CD4-positive, CD25-positive, alpha-beta regulatory T cell (primary cell): Measurements from ENCODE around the gene A4GALT. TPM values are rescaled to one million over a fixed set of nuclear protein-coding genes. Genes with fewer than 3 reads are reported as not detected.
A peak's percentile ranks its signal among the peaks of the same experiment; 100 is the strongest.
"Not testable (repeated sequence)": the region's sequence is repeated elsewhere in the genome, so short reads cannot be mapped to it uniquely, and the experiment has no call there.

Experiments used
- ATAC-seq, 2 donors: fragments of 150-1000 bp; cut with Tn5 transposase; one replicate each; pipeline ENCODE4 v1.10.0; 2021; ENCODE audit warnings: low read depth in 2 of 2, moderate number of reproducible peaks in 2 of 2, moderate library complexity in 1 of 2
- DNase-seq, 3 donors: peaks; one replicate each; pipeline versions ENCODE4 v3.0.0 to v3.0.0-alpha.2; 2012 to 2022; ENCODE audit warnings: mixed read lengths in 1 of 3
- H3K27ac ChIP-seq: one replicate; pipeline ENCODE4 v1.7.0; 2013; ENCODE audit warnings: mild to moderate bottlenecking, low read length; ENCODE audit not compliant: insufficient read depth, poor library complexity, severe bottlenecking
- H3K27me3 ChIP-seq: one replicate; pipeline ENCODE4 v1.7.0; 2013; ENCODE audit warnings: low read length; ENCODE audit not compliant: control insufficient read depth, insufficient read depth
- H3K36me3 ChIP-seq: one replicate; pipeline ENCODE4 v1.7.0; 2013; ENCODE audit warnings: mild to moderate bottlenecking, low read length, moderate library complexity; ENCODE audit not compliant: control insufficient read depth, insufficient read depth
- H3K4me1 ChIP-seq: 2 replicates; pipeline ENCODE4 v1.7.0; 2013; ENCODE audit warnings: mild to moderate bottlenecking, low read length; ENCODE audit not compliant: insufficient read depth, control insufficient read depth, poor library complexity, severe bottlenecking
- H3K4me3 ChIP-seq: one replicate; pipeline ENCODE4 v1.7.0; 2013; ENCODE audit warnings: low read depth, mild to moderate bottlenecking, low read length, moderate library complexity
- H3K9me3 ChIP-seq, 2 experiments: 1 replicate in 1 of 2; 2 replicates in 1 of 2; pipeline ENCODE4 v1.7.0; 2013; ENCODE audit warnings: low read length in 2 of 2, mild to moderate bottlenecking in 1 of 2, moderate library complexity in 1 of 2; ENCODE audit not compliant: control insufficient read depth in 2 of 2
- H3K27ac Mint-ChIP-seq, 3 donors: one replicate each; pipeline ENCODE4 v1.8.0; 2020 to 2022; ENCODE audit warnings: mild to moderate bottlenecking in 3 of 3, mixed read lengths in 3 of 3, moderate library complexity in 2 of 3
- H3K27me3 Mint-ChIP-seq: one replicate; pipeline ENCODE4 v1.8.0; 2022; ENCODE audit warnings: mild to moderate bottlenecking, mixed read lengths
- H3K36me3 Mint-ChIP-seq: one replicate; pipeline ENCODE4 v1.8.0; 2020; ENCODE audit warnings: mixed read lengths
- H3K4me1 Mint-ChIP-seq, 4 donors: one replicate each; pipeline ENCODE4 v1.8.0; 2020 to 2022; ENCODE audit warnings: mixed read lengths in 4 of 4, mild to moderate bottlenecking in 1 of 4
- H3K4me3 Mint-ChIP-seq, 4 donors: one replicate each; pipeline ENCODE4 v1.8.0; 2020 to 2022; ENCODE audit warnings: mild to moderate bottlenecking in 4 of 4, mixed read lengths in 4 of 4, moderate library complexity in 3 of 4
- H3K9me3 Mint-ChIP-seq, 7 donors: one replicate each; pipeline ENCODE4 v1.8.0; 2020 to 2022; ENCODE audit warnings: mixed read lengths in 7 of 7, mild to moderate bottlenecking in 3 of 7, moderate library complexity in 2 of 7
- polyA plus RNA-seq, 4 donors: library from polyadenylated mRNA; unstranded; fragments of 300-500 nt; fragmentation: Illumina TruSeq; gene quantifications; one replicate each; pipeline ENCODE4 v1.2.3, GENCODE V29; 2021
- total RNA-seq: library from RNA; stranded (reverse); gene quantifications from one replicate; pipeline ENCODE4 v1.2.3, GENCODE V29; 2022

The A4GALT gene
- total and polyA plus RNA-seq, 5 donors from 2014 or later = not detected

- not testable (repeated sequence) for H3K4me3 ChIP-seq, H3K36me3 Mint-ChIP-seq, H3K4me1 ChIP-seq, H3K9me3 Mint-ChIP-seq, H3K4me3 Mint-ChIP-seq, H3K4me1 Mint-ChIP-seq, H3K36me3 ChIP-seq, DNase-seq, H3K27me3 ChIP-seq, H3K27ac ChIP-seq, ATAC-seq, H3K27ac Mint-ChIP-seq, H3K9me3 ChIP-seq
- peaks cover 15% of the 10 kb centered on the region for H3K27me3 Mint-ChIP-seq
Observed at GRCh38 chr22:42733394-42733793, 12.7 kb upstream of the A4GALT start.

- Histone ChIP-seq H3K27me3 (no peaks in the 10 kb centered on the region), H3K9me3 (no peaks in the 10 kb centered on the region), H3K4me3 (no peak overlapping the region), H3K36me3 (no peaks in the 10 kb centered on the region), H3K27ac (no peak overlapping the region), H3K4me1 (no peaks in the 10 kb centered on the region)
- Mint-ChIP-seq H3K36me3 (no peaks in the 10 kb centered on the region), H3K27ac (no peak overlapping the region), H3K4me1 (no peaks in the 10 kb centered on the region), H3K9me3 (peaks cover 0 to 1% (median 0%) of the 10 kb centered on the region in 7 donors), H3K27me3 (peaks cover 17% of the 10 kb centered on the region), H3K4me3 (no peak overlapping the region)
- DNase-seq (no peak), ATAC-seq (no peak)
Observed at GRCh38 chr22:42732081-42732480, 11.4 kb upstream of the A4GALT start.

GRCh38 chr22:42726811-42727210, 6.1 kb upstream of the A4GALT start:
- no peak overlapping the region for H3K27ac ChIP-seq
- no peak for DNase-seq
- peaks cover 46% of the 10 kb centered on the region for H3K27me3 Mint-ChIP-seq
- H3K4me3 ChIP-seq = no peak overlapping the region
- no peaks in the 10 kb centered on the region for H3K9me3 ChIP-seq
- no peaks in the 10 kb centered on the region for H3K36me3 Mint-ChIP-seq
- H3K36me3 ChIP-seq = no peaks in the 10 kb centered on the region
- no peaks in the 10 kb centered on the region for H3K27me3 ChIP-seq
- peaks cover 0 to under 1% (median under 1%) of the 10 kb centered on the region in 4 donors for H3K4me1 Mint-ChIP-seq
- H3K4me3 Mint-ChIP-seq = no peak overlapping the region
- no peak for ATAC-seq
- H3K9me3 Mint-ChIP-seq = peaks cover 0 to 3% (median 0%) of the 10 kb centered on the region in 7 donors
- no peak overlapping the region for H3K27ac Mint-ChIP-seq
- H3K4me1 ChIP-seq = no peaks in the 10 kb centered on the region

- peaks cover 4% of the 10 kb centered on the region for H3K27me3 ChIP-seq
- no peaks in the 10 kb centered on the region for H3K36me3 ChIP-seq
- no peak for DNase-seq
- no peak overlapping the region for H3K4me3 Mint-ChIP-seq
- no peak overlapping the region for H3K27ac ChIP-seq
- H3K9me3 Mint-ChIP-seq = peaks cover 0 to 6% (median 0%) of the 10 kb centered on the region in 7 donors
- ATAC-seq = no peak
- no peak overlapping the region for H3K27ac Mint-ChIP-seq
- H3K27me3 Mint-ChIP-seq = peaks cover 51% of the 10 kb centered on the region
- H3K4me1 ChIP-seq = no peaks in the 10 kb centered on the region
- peaks cover 0 to 10% (median 5%) of the 10 kb centered on the region in 4 donors for H3K4me1 Mint-ChIP-seq
- no peaks in the 10 kb centered on the region for H3K36me3 Mint-ChIP-seq
- no peak overlapping the region for H3K4me3 ChIP-seq
- no peaks in the 10 kb centered on the region for H3K9me3 ChIP-seq
Observed at GRCh38 chr22:42725606-42726355, 5.1 kb upstream of the A4GALT start.

GRCh38 chr22:42724062-42724461, 3.4 kb upstream of the A4GALT start:
- H3K9me3 Mint-ChIP-seq = peaks cover 0 to 6% (median 0%) of the 10 kb centered on the region in 7 donors
- no peak overlapping the region for H3K27ac ChIP-seq
- DNase-seq = no peak
- H3K36me3 ChIP-seq = no peaks in the 10 kb centered on the region
- no peak overlapping the region for H3K4me3 Mint-ChIP-seq
- H3K27me3 Mint-ChIP-seq = peaks cover 58% of the 10 kb centered on the region
- H3K9me3 ChIP-seq = no peaks in the 10 kb centered on the region
- peaks cover 0 to 18% (median 5%) of the 10 kb centered on the region in 4 donors for H3K4me1 Mint-ChIP-seq
- peaks cover 4% of the 10 kb centered on the region for H3K27me3 ChIP-seq
- H3K4me1 ChIP-seq = peaks cover 9% of the 10 kb centered on the region
- no peaks in the 10 kb centered on the region for H3K36me3 Mint-ChIP-seq
- no peak for ATAC-seq
- H3K4me3 ChIP-seq = no peak overlapping the region
- no peak overlapping the region for H3K27ac Mint-ChIP-seq

- Histone ChIP-seq H3K4me3 (no peak overlapping the region), H3K4me1 (peaks cover 9% of the 10 kb centered on the region), H3K36me3 (no peaks in the 10 kb centered on the region), H3K9me3 (no peaks in the 10 kb centered on the region), H3K27me3 (peaks cover 7% of the 10 kb centered on the region), H3K27ac (no peak overlapping the region)
- DNase-seq (no peak), ATAC-seq (no peak)
- H3K4me1 Mint-ChIP-seq = peaks cover 0 to 22% (median 5%) of the 10 kb centered on the region in 4 donors
- H3K4me3 Mint-ChIP-seq = peak overlapping the region; percentile 2 to 83 (median 66)
- H3K27ac Mint-ChIP-seq = peak overlapping the region in 1 of 3 donors; percentile 86
- H3K9me3 Mint-ChIP-seq = peaks cover 0 to 6% (median 0%) of the 10 kb centered on the region in 7 donors
- H3K36me3 Mint-ChIP-seq = no peaks in the 10 kb centered on the region
- peaks cover 74% of the 10 kb centered on the region for H3K27me3 Mint-ChIP-seq
Observed at GRCh38 chr22:42721045-42721434, 370 bp upstream of the A4GALT start.

- Mint-ChIP-seq H3K36me3 (no peaks in the 10 kb centered on the region), H3K4me3 (peak overlapping the region; percentile 15 to 79 (median 74)), H3K9me3 (peaks cover 0 to 6% (median 0%) of the 10 kb centered on the region in 7 donors), H3K27ac (no peak overlapping the region), H3K27me3 (peaks cover 67% of the 10 kb centered on the region), H3K4me1 (peaks cover 0 to 22% (median 5%) of the 10 kb centered on the region in 4 donors)
- no peak for ATAC-seq
- no peak for DNase-seq
- H3K9me3 ChIP-seq = no peaks in the 10 kb centered on the region
- H3K4me3 ChIP-seq = no peak overlapping the region
- no peak overlapping the region for H3K27ac ChIP-seq
- H3K36me3 ChIP-seq = no peaks in the 10 kb centered on the region
- peaks cover 9% of the 10 kb centered on the region for H3K4me1 ChIP-seq
- H3K27me3 ChIP-seq = peaks cover 7% of the 10 kb centered on the region
Observed at GRCh38 chr22:42719656-42720262, 911 bp downstream of the A4GALT start.
